Limb (tissue), 2 donors: Measurements from ENCODE around the gene SAP30BP.

Source experiments
- DNase-seq, 2 donors: peaks; one replicate each; pipeline ENCODE4 v3.0.0-alpha.2; 2016; ENCODE audit errors: extremely low spot score in 2 of 2

SAP30BP gene

GRCh38 chr17:75757086-75757681, 90.0 kb downstream of the SAP30BP start:
- DNase-seq, result no peak
